ENCODE results near the gene GNG7.
A peak's percentile ranks its signal among the peaks of the same experiment; 100 is the strongest.

Gene GNG7

DNA sequence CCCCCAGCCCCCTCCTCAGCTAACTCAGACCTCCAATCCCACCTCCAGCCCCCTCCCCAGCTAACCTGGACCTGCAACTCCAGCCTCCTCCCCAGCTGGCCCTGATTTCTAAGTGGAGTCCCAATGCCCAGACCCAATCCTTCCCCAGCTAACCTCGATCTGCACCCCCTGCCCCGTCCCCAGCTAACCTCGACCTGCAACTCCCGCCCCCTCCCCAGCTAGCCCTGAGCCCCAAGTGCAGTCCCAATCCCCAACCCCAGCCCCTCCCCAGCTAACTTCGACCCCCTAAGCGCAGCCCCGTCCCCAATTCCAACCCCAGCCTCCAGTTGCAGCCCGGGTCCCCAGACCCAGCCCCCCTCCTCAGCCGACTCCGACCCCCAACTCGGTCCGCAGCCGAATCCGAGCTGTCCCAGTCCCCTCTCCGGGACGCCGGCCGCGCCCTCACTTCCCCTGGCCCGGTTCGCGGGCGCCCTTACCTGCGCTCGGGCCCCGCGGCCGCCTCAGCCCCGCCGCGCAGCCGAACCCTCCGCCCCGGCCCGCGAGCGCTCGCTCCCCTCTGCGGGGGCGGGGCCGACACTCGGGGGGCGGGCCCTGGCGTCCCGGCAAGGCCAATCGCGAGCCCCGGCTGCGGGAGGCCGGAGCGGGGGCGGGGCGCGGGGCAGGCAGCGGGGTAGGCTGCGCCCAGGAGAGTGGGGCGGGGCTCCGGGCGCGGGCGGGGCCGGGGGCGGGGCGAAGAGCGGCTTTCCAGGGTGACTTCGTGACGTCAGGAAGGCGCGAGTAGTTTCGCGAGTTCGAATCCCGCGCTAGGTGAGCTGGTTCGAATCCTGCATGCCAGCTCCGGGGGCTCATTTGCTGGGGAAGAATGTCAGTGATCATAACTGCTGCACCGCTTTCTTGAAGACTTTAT, at the start of gene GNG7:
Gene GNG7, minus strand, starts transcription at position 525 of the 907 bp plus-strand sequence. CDS start 182,006 bp downstream, outside the sequence.
- in situ Hi-C loops (cut with HindIII; ENCODE audit: low pct_unique_long_range_greater_than_20kb, low sequenced_read_pairs), result no loop called here
- DNase-seq (ENCODE audit: low read depth in 1 of 2, low spot score in 1 of 2), result peak; percentile 93 to 98
- TF ChIP-seq JUND (IDR thresholded peaks at IDR 0.05; ENCODE audit: low read depth), result no peak

DNA sequence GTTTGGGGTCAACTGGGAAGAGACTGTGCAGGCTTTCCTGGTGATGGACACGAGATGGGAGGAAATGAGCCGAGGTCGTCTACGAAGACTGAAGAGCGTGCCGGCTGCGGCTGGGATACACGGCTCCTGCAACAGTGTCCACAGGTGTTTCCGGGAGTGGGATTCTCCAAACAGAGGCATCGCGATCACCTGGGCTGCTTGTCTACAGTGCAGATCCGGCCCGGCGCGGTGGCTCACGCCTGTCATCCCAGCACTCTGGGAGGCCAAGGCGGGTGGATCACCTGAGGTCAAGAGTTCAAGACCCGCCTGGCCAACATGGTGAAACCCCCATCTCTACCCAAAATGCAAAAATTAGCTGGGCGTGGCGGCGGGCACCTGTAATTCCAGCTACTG, 48.9 kb upstream of the GNG7 start:
- in situ Hi-C loops (cut with HindIII; ENCODE audit: low pct_unique_long_range_greater_than_20kb, low sequenced_read_pairs), result no loop called here
- no peak for TF ChIP-seq JUND (IDR thresholded peaks at IDR 0.05; ENCODE audit: low read depth)
- no peak for DNase-seq (ENCODE audit: low read depth in 1 of 2, low spot score in 1 of 2)

DNA sequence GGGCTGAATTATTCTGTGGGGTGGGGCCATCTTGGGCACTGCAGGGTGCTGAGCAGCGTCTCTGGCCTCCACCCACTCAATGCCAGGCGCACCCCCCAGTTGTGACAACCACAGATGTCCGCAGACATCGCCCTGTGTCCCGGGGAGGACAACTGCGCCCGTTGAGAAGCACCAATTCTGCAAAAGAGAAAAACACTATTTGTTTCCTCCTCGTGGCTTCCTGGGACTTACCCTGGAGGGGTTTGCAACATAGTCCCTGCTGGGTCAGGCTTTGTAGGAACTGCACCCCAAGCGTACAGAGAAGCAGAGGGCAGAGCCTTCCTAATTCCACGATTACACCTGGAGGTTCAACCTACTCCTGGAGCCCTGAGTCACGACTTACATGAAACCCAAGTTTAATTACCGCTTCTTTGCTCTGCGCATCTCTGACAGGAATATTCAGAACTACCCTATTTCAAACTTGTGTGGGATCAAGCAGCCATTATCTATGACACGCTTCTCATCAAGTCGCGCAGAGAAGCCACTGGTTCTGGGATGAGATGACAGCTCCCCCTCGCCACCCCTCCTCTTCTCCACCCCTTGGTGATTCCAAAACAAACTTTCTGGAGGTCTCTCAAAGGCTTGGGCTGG, 48.4 kb upstream of the GNG7 start:
- in situ Hi-C loops (cut with HindIII; ENCODE audit: low pct_unique_long_range_greater_than_20kb, low sequenced_read_pairs), result no loop called here
- DNase-seq (ENCODE audit: low read depth in 1 of 2, low spot score in 1 of 2), result no peak

DNA sequence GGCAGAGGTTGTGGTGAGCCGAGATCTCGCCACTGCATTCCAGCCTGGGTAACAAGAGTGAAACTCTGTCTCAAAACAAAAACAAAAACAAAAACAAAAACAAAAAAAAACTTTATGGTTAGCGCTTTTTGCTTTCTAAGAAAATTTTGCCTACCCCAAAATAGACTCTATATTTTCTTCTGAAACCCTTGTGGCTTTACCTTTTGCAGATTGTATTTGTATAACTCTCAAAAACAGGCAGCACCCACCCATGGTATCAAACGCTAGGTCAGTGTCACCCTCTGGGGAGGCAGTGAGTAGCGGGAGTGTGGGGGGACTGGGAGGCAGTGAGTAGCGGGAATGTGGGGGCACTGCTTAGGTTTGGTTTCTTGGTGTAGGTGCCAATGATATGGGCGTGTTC, 44.9 kb upstream of the GNG7 start:
- DNase-seq (ENCODE audit: low read depth in 1 of 2, low spot score in 1 of 2), result no peak
- TF ChIP-seq JUND (IDR thresholded peaks at IDR 0.05; ENCODE audit: low read depth), result no peak
- in situ Hi-C loops (cut with HindIII; ENCODE audit: low pct_unique_long_range_greater_than_20kb, low sequenced_read_pairs), result no loop called here

More for the DNA sequence above, 48.4 kb upstream of the GNG7 start:
- no peak for TF ChIP-seq JUND (IDR thresholded peaks at IDR 0.05; ENCODE audit: low read depth)

DNA sequence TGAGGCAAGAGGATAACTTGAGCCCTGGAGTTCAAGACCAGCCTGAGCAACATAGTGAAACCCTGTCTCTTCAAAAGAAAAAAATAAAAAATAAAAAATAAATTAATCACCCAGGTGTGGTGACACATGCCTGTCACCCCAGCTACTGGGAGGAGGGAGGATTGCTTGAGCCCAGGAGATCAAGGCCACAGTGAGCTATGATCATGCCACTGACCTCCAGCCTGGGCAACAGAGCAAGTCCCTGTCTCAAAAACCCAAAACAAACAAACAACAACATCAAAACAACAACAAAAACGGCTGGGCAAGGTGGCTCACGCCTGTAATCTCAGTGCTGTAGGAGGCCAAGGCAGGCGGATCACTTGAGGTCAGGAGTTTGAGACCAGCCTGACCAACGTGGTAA, 41.6 kb upstream of the GNG7 start:
- TF ChIP-seq JUND (IDR thresholded peaks at IDR 0.05; ENCODE audit: low read depth), result no peak
- in situ Hi-C loops (cut with HindIII; ENCODE audit: low pct_unique_long_range_greater_than_20kb, low sequenced_read_pairs), result no loop called here
- DNase-seq (ENCODE audit: low read depth in 1 of 2, low spot score in 1 of 2), result no peak

DNA sequence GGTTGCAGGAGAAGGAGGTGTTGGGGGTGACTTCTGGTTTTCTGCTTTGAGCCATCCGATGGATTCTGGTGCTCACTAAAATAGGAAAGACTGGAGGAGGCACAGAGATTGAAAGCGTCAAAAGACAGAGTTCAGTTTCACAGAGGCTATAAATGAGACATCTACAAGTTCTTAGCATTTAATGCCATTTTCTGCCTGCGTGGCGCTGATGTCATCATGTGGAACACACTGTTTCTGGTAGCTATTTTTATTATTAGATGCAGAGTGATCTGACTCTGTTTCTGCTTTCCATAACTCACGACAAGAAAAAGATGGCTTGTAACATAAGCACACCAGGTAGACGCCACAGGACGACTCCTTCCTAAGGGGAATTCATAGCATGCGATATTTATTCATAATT, 40.6 kb upstream of the GNG7 start:
- DNase-seq (ENCODE audit: low read depth in 1 of 2, low spot score in 1 of 2), result no peak
- no peak for TF ChIP-seq JUND (IDR thresholded peaks at IDR 0.05; ENCODE audit: low read depth)
- in situ Hi-C loops (cut with HindIII; ENCODE audit: low pct_unique_long_range_greater_than_20kb, low sequenced_read_pairs), result no loop called here

DNA sequence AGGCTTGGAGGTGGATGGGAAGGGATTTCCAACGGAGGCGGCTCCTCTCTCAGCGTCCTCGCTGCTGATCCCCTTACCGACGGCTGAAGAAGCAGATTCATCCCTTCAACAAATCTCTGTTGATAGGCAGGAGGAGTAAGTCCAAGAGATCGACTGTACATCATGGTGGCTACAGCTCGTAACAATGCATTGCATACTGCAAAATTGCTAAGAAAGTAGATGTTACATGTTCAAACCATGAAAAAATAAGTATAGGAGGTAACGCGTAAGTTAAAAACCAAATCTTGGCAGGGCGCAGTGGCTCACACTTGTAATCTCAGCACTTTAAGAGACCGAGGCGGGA, 37.8 kb upstream of the GNG7 start:
- DNase-seq (ENCODE audit: low read depth in 1 of 2, low spot score in 1 of 2), result no peak
- in situ Hi-C loops (cut with HindIII; ENCODE audit: low pct_unique_long_range_greater_than_20kb, low sequenced_read_pairs), result no loop called here
- no peak for TF ChIP-seq JUND (IDR thresholded peaks at IDR 0.05; ENCODE audit: low read depth)

DNA sequence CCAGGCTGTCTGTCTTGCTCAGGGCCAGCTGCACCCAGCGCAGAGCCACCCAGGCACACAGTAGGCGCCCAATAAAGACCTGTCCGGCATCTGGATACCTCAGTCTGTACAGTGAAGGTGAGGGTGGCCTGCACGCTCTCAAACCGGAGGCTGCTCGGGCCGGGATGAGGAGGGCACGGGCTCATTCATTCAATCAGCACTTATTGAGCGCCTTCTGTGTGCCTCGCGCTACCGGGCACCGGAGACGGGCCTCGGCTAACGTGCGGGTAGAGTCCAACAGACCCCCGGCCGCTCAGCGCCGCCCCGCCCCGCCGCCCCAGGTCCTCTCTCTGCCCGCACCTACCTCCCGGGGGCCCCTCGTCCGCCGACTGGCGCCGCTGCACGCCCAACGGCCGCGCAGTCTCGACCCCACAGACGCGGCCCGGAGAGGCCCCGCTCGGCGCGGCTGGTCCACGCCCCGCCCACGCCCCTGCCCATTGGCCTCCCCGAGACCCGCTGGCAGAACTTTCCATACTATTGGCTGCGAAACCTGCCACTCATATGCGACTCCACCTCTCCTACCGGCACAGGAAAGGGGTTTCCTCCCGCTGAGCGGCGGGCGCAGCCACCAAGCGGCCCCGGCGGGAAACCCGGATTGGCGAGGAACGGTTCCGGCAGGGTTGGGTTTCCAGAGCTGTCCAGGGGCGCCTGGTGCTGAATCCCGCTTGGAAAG, 37.3 kb upstream of the GNG7 start, which contains the start of gene SLC39A3:
Gene SLC39A3, minus strand, starts transcription at position 416 of the 712 bp plus-strand sequence. CDS start 2,760 bp downstream, outside the sequence.
- no peak for TF ChIP-seq JUND (IDR thresholded peaks at IDR 0.05; ENCODE audit: low read depth)
- in situ Hi-C loops (cut with HindIII; ENCODE audit: low pct_unique_long_range_greater_than_20kb, low sequenced_read_pairs), result no loop called here
- DNase-seq (ENCODE audit: low read depth in 1 of 2, low spot score in 1 of 2), result peak; percentile 98 to 100

DNA sequence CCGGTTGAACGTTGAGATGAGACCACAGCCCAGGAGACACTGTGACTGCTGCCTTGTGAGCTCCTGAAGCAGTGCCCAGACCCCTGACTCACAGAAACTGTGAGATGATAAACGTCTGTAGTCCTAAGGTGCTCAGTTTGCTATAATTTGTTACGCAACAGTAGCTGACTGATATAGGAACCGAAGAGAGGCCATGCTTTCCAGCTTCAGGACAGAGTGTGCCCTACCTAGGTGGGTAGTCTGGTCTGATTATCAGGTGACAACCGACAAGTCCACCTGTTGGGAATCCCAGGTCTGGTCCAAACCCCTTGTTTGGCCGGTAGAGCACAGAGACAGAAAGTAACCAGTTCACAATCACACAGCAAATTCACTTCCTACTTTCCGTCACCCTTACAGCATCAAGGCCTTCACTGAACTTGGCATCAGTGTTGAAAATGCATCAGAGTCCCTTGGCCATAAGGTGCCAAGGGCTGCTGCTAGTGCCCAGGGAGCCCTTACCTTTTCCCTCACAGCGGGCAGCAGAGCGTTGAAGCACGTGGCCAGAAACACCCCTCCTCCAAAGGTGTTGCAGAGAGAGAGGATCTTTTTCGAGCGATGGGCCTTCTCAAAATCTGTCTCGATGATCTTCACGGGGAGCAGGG, 34.2 kb upstream of the GNG7 start:
- no peak for TF ChIP-seq JUND (IDR thresholded peaks at IDR 0.05; ENCODE audit: low read depth)
- DNase-seq (ENCODE audit: low read depth in 1 of 2, low spot score in 1 of 2), result no peak
- in situ Hi-C loops (cut with HindIII; ENCODE audit: low pct_unique_long_range_greater_than_20kb, low sequenced_read_pairs), result no loop called here

DNA sequence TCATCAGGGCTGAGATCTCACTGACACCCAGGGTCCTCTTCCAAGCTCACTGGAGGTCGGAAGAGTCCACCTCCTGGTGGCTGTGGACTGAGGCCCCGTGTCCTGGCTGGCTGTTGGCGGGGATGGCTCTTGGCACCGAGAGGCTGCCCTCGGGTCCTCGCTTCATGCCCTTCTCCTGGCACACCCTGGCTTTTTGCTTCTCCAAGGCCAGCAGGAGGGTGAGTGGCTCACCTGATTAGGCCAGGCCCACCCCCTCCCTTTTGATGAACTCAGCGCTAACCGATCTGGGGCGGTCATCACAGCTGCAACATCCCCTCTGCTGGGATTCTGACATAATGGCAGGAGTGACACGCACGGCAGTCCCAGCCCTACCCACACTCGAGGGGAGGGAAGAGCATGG, 32.9 kb upstream of the GNG7 start:
- TF ChIP-seq JUND (IDR thresholded peaks at IDR 0.05; ENCODE audit: low read depth), result no peak
- DNase-seq (ENCODE audit: low read depth in 1 of 2, low spot score in 1 of 2), result no peak
- in situ Hi-C loops (cut with HindIII; ENCODE audit: low pct_unique_long_range_greater_than_20kb, low sequenced_read_pairs), result no loop called here

DNA sequence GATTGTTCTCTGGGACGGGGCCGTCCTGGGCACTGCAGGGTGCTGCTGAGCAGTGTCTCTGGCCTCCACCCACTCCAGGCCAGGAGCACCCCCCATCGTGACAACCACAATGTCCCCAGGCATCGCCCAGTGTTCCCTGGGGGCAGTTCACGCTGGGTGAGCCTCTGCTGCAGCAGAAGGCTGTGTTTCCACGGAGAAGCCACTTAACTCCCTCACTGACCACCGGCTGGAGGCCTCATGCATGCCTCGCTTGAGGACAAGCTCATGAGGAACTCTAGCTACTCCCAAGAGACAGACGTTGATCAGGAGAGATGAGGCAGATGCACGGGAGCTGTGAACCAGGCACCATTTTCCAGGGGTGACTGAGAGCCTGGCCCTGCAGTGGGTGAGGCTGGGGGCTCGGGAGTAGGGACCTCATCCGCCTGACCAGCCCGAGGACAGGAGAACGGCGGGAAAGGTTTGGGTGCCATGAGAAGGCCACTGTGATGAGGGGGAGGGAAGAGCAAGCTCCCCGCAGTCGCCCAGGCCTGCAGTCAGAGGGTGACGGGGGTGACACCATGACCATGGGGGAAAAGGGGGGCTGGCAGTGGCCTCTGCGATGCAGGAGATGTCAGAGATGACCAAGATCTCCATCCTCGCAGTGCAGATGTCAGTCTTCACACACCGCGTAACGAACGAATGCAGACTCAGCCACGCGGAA, 32.2 kb upstream of the GNG7 start:
- no peak for TF ChIP-seq JUND (IDR thresholded peaks at IDR 0.05; ENCODE audit: low read depth)
- no peak for DNase-seq (ENCODE audit: low read depth in 1 of 2, low spot score in 1 of 2)
- in situ Hi-C loops (cut with HindIII; ENCODE audit: low pct_unique_long_range_greater_than_20kb, low sequenced_read_pairs), result no loop called here
